Measurements from ENCODE around the gene RABGAP1.

RABGAP1 gene

DNA sequence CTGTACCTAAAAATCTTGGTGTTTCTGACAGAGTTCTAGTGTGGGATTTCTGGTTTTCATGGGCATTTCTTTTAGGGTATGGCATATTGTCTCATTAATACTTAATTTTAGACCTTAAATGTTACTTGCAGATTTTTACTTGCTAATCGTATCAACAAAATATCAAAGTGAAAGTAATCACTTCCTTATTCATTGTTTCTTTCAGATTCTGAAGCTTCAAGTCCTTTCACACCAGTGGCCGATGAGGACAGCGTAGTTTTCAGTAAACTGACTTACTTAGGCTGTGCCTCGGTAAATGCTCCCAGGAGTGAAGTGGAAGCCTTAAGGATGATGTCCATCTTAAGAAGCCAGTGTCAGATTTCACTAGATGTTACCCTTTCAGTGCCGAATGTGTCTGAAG lies 45.2 kb downstream of the RABGAP1 start:
- no peak for DNase-seq
- Mint-ChIP-seq H3K9me3 (no peaks in the 10 kb centered on the region), H3K27me3 (no peaks in the 10 kb centered on the region), H3K4me1 (peaks cover 5% of the 10 kb centered on the region), H3K27ac (no peak overlapping the region), H3K4me3 (no peak overlapping the region)
- no peak for ATAC-seq

- Mint-ChIP-seq H3K4me3 (no peak overlapping the region), H3K27ac (no peak overlapping the region), H3K4me1 (peaks cover 10% of the 10 kb centered on the region), H3K27me3 (no peaks in the 10 kb centered on the region), H3K9me3 (no peaks in the 10 kb centered on the region)
- ATAC-seq (no peak), DNase-seq (no peak)
Observed at GRCh38 chr9:122988141-122988540, 47.3 kb downstream of the RABGAP1 start.

GRCh38 chr9:122988920-122989621 lies 48.3 kb downstream of the RABGAP1 start:
- Mint-ChIP-seq H3K27ac (peak overlapping the region; percentile 6 to 44), H3K9me3 (no peaks in the 10 kb centered on the region), H3K27me3 (no peaks in the 10 kb centered on the region), H3K4me1 (peaks cover 10% of the 10 kb centered on the region), H3K4me3 (no peak overlapping the region)
- ATAC-seq (peak; percentile 76), DNase-seq (no peak)

GRCh38 chr9:122991370-122991830 lies 50.6 kb downstream of the RABGAP1 start:
- Mint-ChIP-seq H3K4me3 (no peak overlapping the region), H3K4me1 (peaks cover 10% of the 10 kb centered on the region), H3K27ac (no peak overlapping the region), H3K9me3 (no peaks in the 10 kb centered on the region), H3K27me3 (no peaks in the 10 kb centered on the region)
- ATAC-seq = peak; percentile 76
- DNase-seq = peak; percentile 3 to 31

DNA sequence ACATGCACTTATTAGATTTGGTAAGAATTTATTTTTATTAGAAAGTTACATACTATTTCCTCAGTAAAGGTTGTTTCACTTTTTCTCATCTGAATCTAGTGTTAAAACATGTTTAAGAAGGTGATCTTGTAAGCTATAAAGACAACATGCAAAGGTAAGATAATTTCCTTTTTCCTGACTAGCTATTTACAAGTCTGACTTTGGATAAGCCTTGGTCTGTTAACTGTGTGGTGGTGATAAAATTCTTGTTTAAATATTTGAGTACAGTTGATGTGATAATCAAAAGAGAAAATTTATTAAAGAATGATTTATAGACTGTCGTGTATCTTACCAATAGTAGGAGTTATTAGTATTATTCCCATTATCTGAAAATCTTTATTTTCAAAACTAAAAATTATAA lies 55.8 kb downstream of the RABGAP1 start:
- no peaks in the 10 kb centered on the region for H3K27me3 Mint-ChIP-seq
- H3K4me3 Mint-ChIP-seq = no peak overlapping the region
- peaks cover 2% of the 10 kb centered on the region for H3K4me1 Mint-ChIP-seq
- ATAC-seq (no peak), DNase-seq (no peak)
- no peaks in the 10 kb centered on the region for H3K9me3 Mint-ChIP-seq
- no peak overlapping the region for H3K27ac Mint-ChIP-seq

DNA sequence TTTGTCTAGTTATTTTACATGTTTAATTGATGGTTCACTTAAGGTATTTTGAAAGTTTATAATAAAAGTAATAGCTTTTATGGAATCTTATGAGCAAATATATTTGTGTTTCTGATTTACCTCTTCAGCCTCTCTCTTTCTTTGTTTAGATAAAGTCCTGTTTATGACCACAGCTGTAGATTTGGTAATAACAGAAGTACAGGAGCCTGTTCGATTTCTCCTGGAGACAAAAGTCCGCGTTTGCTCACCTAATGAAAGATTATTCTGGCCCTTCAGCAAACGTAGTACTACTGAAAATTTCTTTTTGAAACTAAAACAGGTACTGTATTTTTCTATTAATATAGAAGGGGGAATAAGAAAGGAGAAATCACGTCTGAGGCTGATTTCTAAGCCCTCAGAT lies 57.6 kb downstream of the RABGAP1 start:
- no peak for ATAC-seq
- H3K27me3 Mint-ChIP-seq = no peaks in the 10 kb centered on the region
- no peaks in the 10 kb centered on the region for H3K4me1 Mint-ChIP-seq
- no peak overlapping the region for H3K27ac Mint-ChIP-seq
- H3K4me3 Mint-ChIP-seq = no peak overlapping the region
- H3K9me3 Mint-ChIP-seq = no peaks in the 10 kb centered on the region
- DNase-seq = no peak

DNA sequence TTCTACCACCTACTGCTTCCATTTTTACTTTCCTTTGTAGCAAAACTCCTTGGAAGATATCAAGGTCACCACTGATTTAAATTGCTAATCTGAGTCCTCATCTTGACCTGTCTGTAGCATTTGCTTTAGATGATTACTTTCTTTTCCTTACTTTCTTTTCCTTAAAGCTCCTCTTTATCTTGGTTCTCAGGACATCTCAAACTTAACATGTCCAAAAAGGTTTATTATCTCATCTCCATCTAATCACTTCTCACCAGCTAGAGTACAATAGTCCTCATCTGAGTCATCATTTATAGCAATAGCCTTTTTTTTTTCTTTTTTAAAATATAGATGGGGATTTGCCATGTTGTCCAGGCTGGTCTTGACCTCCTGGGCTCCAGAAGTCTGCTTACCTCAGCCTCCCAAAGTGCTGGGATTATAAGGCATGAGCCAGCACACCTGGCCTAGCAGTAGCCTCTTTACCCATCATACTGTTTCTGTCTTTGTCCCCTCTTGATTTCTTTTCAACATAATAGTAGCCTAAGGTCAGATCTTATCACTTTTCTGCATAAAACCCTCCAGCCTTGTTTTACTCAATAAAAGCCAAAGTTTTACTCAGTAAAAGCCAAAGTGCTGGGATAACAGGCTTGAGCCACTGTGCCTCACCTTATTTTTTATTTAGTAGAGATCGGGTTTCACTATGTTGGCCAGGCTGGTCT lies 59.7 kb downstream of the RABGAP1 start:
- no peak overlapping the region for H3K4me3 Mint-ChIP-seq

GRCh38 chr9:123002754-123003153 lies 61.9 kb downstream of the RABGAP1 start:
- H3K4me1 Mint-ChIP-seq = no peaks in the 10 kb centered on the region

More for the DNA sequence above, 59.7 kb downstream of the RABGAP1 start:
- no peaks in the 10 kb centered on the region for H3K9me3 Mint-ChIP-seq
- H3K27me3 Mint-ChIP-seq = no peaks in the 10 kb centered on the region
- no peak for ATAC-seq
- no peak overlapping the region for H3K27ac Mint-ChIP-seq
- H3K4me1 Mint-ChIP-seq = no peaks in the 10 kb centered on the region
- DNase-seq = no peak

DNA sequence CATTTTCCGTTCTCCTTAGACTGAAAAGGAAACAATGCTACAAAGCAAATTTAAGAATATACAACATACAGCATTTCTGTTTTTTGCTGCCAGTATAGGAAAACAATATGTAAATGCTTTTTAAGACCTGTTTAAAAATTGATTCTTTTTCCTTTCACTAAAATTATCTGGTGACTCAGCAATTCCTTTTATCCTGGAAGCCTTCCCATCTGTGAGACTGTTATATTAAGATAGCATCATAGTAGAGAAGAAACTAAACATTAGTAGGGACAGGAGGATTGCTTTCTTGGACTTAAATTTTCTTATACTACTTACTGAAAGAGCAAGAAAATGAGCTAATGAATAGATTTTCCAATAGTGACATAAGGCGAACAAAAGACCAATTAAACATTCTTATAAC lies 62.6 kb downstream of the RABGAP1 start:
- no peak for DNase-seq
- Mint-ChIP-seq H3K27me3 (no peaks in the 10 kb centered on the region), H3K9me3 (no peaks in the 10 kb centered on the region), H3K27ac (no peak overlapping the region), H3K4me3 (no peak overlapping the region), H3K4me1 (no peaks in the 10 kb centered on the region)
- ATAC-seq = no peak

More at GRCh38 chr9:123002754-123003153, 61.9 kb downstream of the RABGAP1 start:
- DNase-seq = no peak
- Mint-ChIP-seq H3K27ac (no peak overlapping the region), H3K27me3 (no peaks in the 10 kb centered on the region), H3K4me3 (no peak overlapping the region), H3K9me3 (no peaks in the 10 kb centered on the region)
- no peak for ATAC-seq

GRCh38 chr9:123005964-123006363 lies 65.1 kb downstream of the RABGAP1 start:
- H3K27ac Mint-ChIP-seq = no peak overlapping the region
- ATAC-seq (no peak), DNase-seq (no peak)
- no peaks in the 10 kb centered on the region for H3K9me3 Mint-ChIP-seq
- no peaks in the 10 kb centered on the region for H3K4me1 Mint-ChIP-seq
- no peaks in the 10 kb centered on the region for H3K27me3 Mint-ChIP-seq
- H3K4me3 Mint-ChIP-seq = no peak overlapping the region

GRCh38 chr9:123007269-123007668 lies 66.4 kb downstream of the RABGAP1 start:
- H3K9me3 Mint-ChIP-seq = no peaks in the 10 kb centered on the region
- H3K27ac Mint-ChIP-seq = no peak overlapping the region
- DNase-seq (no peak), ATAC-seq (no peak)
- H3K27me3 Mint-ChIP-seq = no peaks in the 10 kb centered on the region
- no peak overlapping the region for H3K4me3 Mint-ChIP-seq
- H3K4me1 Mint-ChIP-seq = no peaks in the 10 kb centered on the region

DNA sequence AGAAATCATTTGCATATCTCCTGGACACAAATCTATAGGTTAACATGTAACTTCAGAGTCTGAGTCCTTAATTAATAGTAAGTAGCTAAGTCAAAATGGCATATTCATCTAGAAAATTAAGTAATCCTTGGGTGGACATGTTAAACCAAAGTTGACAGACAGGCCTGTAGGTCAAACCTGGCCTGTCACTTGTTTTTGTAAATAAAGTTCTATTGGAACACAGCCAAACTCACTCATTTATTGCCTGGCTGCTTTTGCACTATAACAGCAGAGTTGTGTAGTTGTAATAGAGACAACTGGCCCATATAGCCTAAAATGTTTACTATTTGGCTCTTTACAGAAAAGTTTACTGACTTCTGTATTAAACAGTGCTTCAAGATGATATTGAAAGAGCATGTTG lies 68.1 kb downstream of the RABGAP1 start:
- H3K4me3 Mint-ChIP-seq = no peak overlapping the region

DNA sequence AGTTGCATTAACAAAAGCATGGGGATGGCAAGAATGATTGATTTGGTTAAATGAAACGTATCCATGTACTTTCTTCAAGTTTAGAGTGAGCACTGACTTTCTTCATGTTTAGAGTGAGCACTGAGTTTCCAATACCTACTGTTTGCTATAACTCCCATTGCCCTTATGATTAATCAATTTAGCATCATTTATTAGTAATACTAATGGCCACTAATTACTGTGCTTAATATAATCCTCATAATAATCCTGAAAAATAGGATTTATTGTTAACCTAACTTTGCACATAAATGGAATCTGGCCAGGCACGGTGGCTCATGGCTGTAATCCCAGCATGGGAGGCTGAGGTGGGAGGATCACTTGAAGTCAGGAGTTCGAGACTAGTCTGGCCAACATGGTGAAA lies 70.6 kb downstream of the RABGAP1 start:
- ATAC-seq = no peak
- no peaks in the 10 kb centered on the region for H3K4me1 Mint-ChIP-seq
- no peak overlapping the region for H3K27ac Mint-ChIP-seq
- peaks cover 0 to 3% of the 10 kb centered on the region in 2 donors for H3K9me3 Mint-ChIP-seq
- H3K4me3 Mint-ChIP-seq = no peak overlapping the region
- DNase-seq = no peak
- no peaks in the 10 kb centered on the region for H3K27me3 Mint-ChIP-seq

More for the DNA sequence above, 68.1 kb downstream of the RABGAP1 start:
- H3K9me3 Mint-ChIP-seq = peaks cover 0 to 3% of the 10 kb centered on the region in 2 donors
- ATAC-seq = no peak
- H3K27ac Mint-ChIP-seq = no peak overlapping the region
- DNase-seq = no peak
- H3K4me1 Mint-ChIP-seq = no peaks in the 10 kb centered on the region
- H3K27me3 Mint-ChIP-seq = no peaks in the 10 kb centered on the region

DNA sequence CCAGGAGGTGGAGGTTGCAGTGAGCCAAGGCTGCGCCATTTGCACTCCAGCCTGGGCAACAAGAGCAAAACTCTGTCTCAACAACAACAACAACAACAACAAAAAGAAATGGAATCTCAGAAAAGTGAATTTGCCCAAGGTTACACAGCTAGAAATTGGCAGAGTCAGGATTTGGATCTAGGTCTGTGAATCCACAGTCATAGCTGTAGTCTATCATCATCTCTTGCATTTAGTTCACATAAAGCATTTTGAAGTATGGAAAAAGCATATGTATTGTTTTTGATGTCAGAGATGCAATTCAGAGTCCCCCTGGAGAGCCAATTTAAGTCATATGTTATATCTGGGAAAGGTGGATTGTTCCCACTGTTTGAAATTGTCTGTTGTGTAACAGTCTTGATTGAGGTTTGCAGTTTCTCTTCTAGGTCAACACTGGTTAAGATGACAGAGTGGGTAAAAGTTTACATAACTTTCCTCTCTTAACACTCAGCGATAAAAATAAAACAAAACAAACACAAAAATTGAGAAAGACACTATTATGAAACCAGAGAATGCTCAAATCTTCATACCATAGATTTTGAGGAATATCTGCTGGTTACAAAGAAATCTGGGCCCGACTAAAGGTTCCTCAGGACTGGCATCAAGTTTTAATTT lies 71.2 kb downstream of the RABGAP1 start:
- Mint-ChIP-seq H3K4me1 (no peaks in the 10 kb centered on the region), H3K27ac (no peak overlapping the region), H3K27me3 (no peaks in the 10 kb centered on the region), H3K4me3 (no peak overlapping the region), H3K9me3 (peaks cover 0 to 3% of the 10 kb centered on the region in 2 donors)
- ATAC-seq (no peak), DNase-seq (no peak)

DNA sequence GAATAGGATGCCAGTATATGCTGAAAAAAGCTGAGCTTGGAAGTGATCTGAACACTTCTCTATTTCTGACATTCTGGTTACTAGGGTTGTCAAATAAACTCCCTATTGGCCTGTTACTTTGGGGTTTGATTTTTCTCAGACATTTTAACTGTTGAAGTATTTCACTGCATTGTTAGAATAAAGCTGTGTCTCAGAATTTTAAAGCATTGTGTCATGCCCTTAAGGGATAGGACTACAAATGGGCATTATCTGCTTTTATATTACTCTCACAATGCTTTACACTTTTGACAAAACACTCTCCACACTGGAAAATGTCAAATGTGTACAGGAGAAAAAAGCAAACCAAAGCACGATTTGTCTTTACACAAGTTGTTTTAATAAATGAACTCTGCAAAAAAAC lies 75.8 kb downstream of the RABGAP1 start:
- ATAC-seq (no peak), DNase-seq (no peak)
- no peak overlapping the region for H3K27ac Mint-ChIP-seq
- H3K27me3 Mint-ChIP-seq = no peaks in the 10 kb centered on the region
- H3K9me3 Mint-ChIP-seq = peaks cover 0 to 3% of the 10 kb centered on the region in 2 donors
- H3K4me1 Mint-ChIP-seq = no peaks in the 10 kb centered on the region
- no peak overlapping the region for H3K4me3 Mint-ChIP-seq

DNA sequence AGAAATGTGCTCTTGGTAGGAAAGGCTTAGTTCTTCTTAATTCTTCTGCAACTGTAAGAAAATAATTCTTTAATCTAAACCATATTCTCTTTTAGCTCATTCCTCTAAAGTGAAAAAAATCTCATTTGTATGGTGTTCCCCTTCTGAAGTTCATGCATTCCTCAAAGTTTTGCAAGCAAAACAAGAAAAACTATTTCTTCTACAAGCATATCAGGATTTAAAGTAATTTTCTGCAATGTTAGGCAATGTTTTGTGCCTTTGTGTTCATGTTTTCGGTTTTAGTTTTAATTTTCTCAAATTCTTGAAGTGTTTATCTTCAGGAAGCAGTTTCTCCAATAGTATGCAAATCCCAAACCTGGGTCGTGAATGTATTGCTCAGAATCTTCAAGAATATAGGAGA lies 80.0 kb downstream of the RABGAP1 start:
- ATAC-seq (no peak), DNase-seq (no peak)
- Mint-ChIP-seq H3K4me1 (no peaks in the 10 kb centered on the region), H3K9me3 (no peaks in the 10 kb centered on the region), H3K27ac (no peak overlapping the region), H3K27me3 (no peaks in the 10 kb centered on the region), H3K4me3 (no peak overlapping the region)
